Liver (tissue), 9 donors: Measurements from ENCODE around the gene NOS1AP. TPM values are rescaled to one million over a fixed set of nuclear protein-coding genes. Genes with fewer than 3 reads are reported as not detected.

ENCODE experiments used
- DNase-seq: peaks from one replicate; pipeline ENCODE4 v3.0.0-alpha.2; 2017; ENCODE audit warnings: low spot score
- H3K27ac ChIP-seq, 2 donors: one replicate each; pipeline ENCODE4 v1.7.0; 2013; ENCODE audit warnings: inconsistent platforms in 2 of 2, low read length in 2 of 2, control low read depth in 1 of 2, low read depth in 1 of 2, mild to moderate bottlenecking in 1 of 2
- H3K27me3 ChIP-seq, 4 donors: one replicate each; pipeline versions ENCODE4 v1.6.1 to v1.7.0; 2013; ENCODE audit warnings: low read length in 3 of 4, inconsistent platforms in 1 of 4, mild to moderate bottlenecking in 1 of 4, moderate library complexity in 1 of 4; ENCODE audit not compliant: control insufficient read depth in 4 of 4, insufficient read depth in 4 of 4
- H3K36me3 ChIP-seq, 4 donors: one replicate each; pipeline versions ENCODE4 v1.6.1 to v1.7.0; 2013; ENCODE audit warnings: low read length in 3 of 4, mild to moderate bottlenecking in 3 of 4, low read depth in 1 of 4, moderate library complexity in 1 of 4; ENCODE audit not compliant: control insufficient read depth in 4 of 4, insufficient read depth in 3 of 4
- H3K4me1 ChIP-seq, 4 donors: one replicate each; pipeline versions ENCODE4 v1.6.1 to v1.7.0; 2013; ENCODE audit warnings: low read length in 3 of 4, mild to moderate bottlenecking in 3 of 4, moderate library complexity in 1 of 4; ENCODE audit not compliant: control insufficient read depth in 4 of 4, insufficient read depth in 4 of 4
- H3K4me3 ChIP-seq, 3 donors: one replicate each; pipeline versions ENCODE4 v1.6.1 to v1.7.0; 2013; ENCODE audit warnings: low read length in 3 of 3, control low read depth in 1 of 3, low read depth in 1 of 3, mild to moderate bottlenecking in 1 of 3
- H3K9ac ChIP-seq, 2 donors: one replicate each; pipeline ENCODE4 v1.7.0; 2013; ENCODE audit warnings: low read length in 2 of 2, mild to moderate bottlenecking in 2 of 2, moderate library complexity in 2 of 2, control low read depth in 1 of 2, low read depth in 1 of 2
- H3K9me3 ChIP-seq, 4 donors: one replicate each; pipeline versions ENCODE4 v1.6.1 to v1.7.0; 2013; ENCODE audit warnings: low read length in 3 of 4; ENCODE audit not compliant: control insufficient read depth in 4 of 4
- EGR1 ChIP-seq, 2 donors: IDR thresholded peaks; 2 replicates each; pipeline ENCODE4 v1.6.1; 2016 to 2018; ENCODE audit warnings: antibody characterized with exemption in 2 of 2, low read depth in 2 of 2
- FOXA2 ChIP-seq: IDR thresholded peaks from 2 replicates; pipeline ENCODE4 v1.6.1; 2016; ENCODE audit warnings: antibody characterized with exemption
- HNF4A ChIP-seq, 2 donors: conservative IDR thresholded peaks; 2 replicates each; pipeline ENCODE4 v1.6.1; 2016; ENCODE audit warnings: antibody characterized with exemption in 2 of 2, mild to moderate bottlenecking in 2 of 2
- HNF4G ChIP-seq: IDR thresholded peaks from 2 replicates; pipeline ENCODE4 v1.6.1; 2016; ENCODE audit warnings: antibody characterized with exemption
- JUND ChIP-seq, 2 donors: IDR thresholded peaks; 2 replicates each; pipeline ENCODE4 v1.6.1; 2016; ENCODE audit warnings: antibody characterized with exemption in 2 of 2
- RAD21 ChIP-seq, 2 donors: IDR thresholded peaks; 2 replicates each; pipeline ENCODE4 v1.6.1; 2016; ENCODE audit warnings: antibody characterized with exemption in 2 of 2, mild to moderate bottlenecking in 2 of 2
- SP1 ChIP-seq: IDR thresholded peaks from 2 replicates; pipeline ENCODE4 v1.6.1; 2018; ENCODE audit warnings: antibody characterized with exemption, mild to moderate bottlenecking
- YY1 ChIP-seq: IDR thresholded peaks from 2 replicates; pipeline ENCODE4 v1.6.1; 2016; ENCODE audit warnings: antibody characterized with exemption, mild to moderate bottlenecking
- ZBTB33 ChIP-seq: IDR thresholded peaks from 2 replicates; pipeline ENCODE4 v1.6.1; 2016; ENCODE audit warnings: antibody characterized with exemption
- WGBS: extraction: QIAGEN DNeasy Blood & Tissue Kit; methylation state at CpG from one replicate; pipeline ENCODE4 v1.1.7; 2013; 5-methylcytosine and 5-hydroxymethylcytosine counted together
- polyA plus RNA-seq, 2 donors: library from polyadenylated mRNA; stranded (reverse) in 1 of 2; unstranded in 1 of 2; fragments of 200-250 nt in 1 of 2; fragments of >200 nt in 1 of 2; fragmentation: Nextera tagmentation in 1 of 2; extraction: Ambion mirVana in 1 of 2; gene quantifications; one replicate each; pipeline versions ENCODE4 v1.2.1 to v1.2.3, GENCODE V29; 2013 to 2015
- total RNA-seq, 2 donors: library from RNA; depleted of rRNA; stranded (reverse); fragments of >200 nt; gene quantifications; one replicate each; pipeline ENCODE4 v1.2.3, GENCODE V29; 2014
- TF ChIP-seq, protein P1 (sequence below): IDR thresholded peaks from 2 replicates; pipeline ENCODE4 v1.6.1; 2016; ENCODE audit warnings: antibody characterized with exemption, mild to moderate bottlenecking
- donor health status: healthy.
- donor health status: healthy.
- donor health status: healthy.
- donor health status: healthy.
- donor health status: healthy.

The NOS1AP gene
- total and polyA plus RNA-seq, 4 donors, result 1.4 to 13.0 (median 4.5) TPM

DNA sequence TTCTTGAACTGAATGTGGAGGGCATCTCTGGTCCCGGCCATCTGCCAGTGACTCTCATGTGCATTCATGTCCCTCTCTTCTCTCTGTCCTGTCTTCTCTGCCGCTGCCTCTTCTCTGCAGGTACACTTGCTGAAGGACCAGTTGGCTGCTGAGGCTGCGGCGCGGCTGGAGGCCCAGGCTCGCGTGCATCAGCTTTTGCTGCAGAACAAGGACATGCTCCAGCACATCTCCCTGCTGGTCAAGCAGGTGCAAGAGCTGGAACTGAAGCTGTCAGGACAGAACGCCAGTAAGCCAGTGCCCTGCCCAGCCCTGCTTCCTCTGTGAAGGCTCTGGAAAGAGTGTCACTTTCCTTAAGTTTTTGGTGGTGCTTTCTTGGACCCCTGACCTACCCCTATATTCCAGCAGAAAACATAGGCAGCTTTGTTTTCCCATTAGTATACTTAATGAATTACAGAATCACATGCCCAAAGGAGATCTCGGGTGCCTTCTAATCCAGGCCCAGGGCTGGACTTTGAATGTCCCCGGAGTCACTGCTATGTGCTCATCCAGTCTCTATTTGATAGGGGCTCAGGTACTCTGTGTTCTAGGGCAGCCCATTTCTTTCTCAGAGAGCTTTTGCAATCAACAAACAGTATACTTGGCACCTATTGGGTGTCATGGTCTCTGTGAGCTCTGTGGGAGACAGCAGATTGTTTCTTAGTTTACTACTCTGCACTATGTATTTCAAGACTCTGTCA, 296.0 kb downstream of the NOS1AP start (continued):
- TF ChIP-seq, protein P1, sequence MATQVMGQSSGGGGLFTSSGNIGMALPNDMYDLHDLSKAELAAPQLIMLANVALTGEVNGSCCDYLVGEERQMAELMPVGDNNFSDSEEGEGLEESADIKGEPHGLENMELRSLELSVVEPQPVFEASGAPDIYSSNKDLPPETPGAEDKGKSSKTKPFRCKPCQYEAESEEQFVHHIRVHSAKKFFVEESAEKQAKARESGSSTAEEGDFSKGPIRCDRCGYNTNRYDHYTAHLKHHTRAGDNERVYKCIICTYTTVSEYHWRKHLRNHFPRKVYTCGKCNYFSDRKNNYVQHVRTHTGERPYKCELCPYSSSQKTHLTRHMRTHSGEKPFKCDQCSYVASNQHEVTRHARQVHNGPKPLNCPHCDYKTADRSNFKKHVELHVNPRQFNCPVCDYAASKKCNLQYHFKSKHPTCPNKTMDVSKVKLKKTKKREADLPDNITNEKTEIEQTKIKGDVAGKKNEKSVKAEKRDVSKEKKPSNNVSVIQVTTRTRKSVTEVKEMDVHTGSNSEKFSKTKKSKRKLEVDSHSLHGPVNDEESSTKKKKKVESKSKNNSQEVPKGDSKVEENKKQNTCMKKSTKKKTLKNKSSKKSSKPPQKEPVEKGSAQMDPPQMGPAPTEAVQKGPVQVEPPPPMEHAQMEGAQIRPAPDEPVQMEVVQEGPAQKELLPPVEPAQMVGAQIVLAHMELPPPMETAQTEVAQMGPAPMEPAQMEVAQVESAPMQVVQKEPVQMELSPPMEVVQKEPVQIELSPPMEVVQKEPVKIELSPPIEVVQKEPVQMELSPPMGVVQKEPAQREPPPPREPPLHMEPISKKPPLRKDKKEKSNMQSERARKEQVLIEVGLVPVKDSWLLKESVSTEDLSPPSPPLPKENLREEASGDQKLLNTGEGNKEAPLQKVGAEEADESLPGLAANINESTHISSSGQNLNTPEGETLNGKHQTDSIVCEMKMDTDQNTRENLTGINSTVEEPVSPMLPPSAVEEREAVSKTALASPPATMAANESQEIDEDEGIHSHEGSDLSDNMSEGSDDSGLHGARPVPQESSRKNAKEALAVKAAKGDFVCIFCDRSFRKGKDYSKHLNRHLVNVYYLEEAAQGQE, result peak; percentile 82
- no peak for TF ChIP-seq YY1

GRCh38 chr1:162366149-162366548, 296.7 kb downstream of the NOS1AP start:
- peaks cover 14 to 49% (median 26%) of the 10 kb centered on the region in 4 donors for H3K4me1 ChIP-seq
- H3K27me3 ChIP-seq, result no peaks in the 10 kb centered on the region
- peak overlapping the region; percentile 32 to 73 for H3K27ac ChIP-seq
- no peaks in the 10 kb centered on the region for H3K9me3 ChIP-seq
- no peak overlapping the region for H3K9ac ChIP-seq
- DNase-seq, result no peak
- no peak overlapping the region for H3K4me3 ChIP-seq
- peak in 1 of 2 donors; percentile 46 for TF ChIP-seq HNF4A (conservative IDR thresholded peaks at IDR 0.05)
- TF ChIP-seq SP1, result no peak
- TF ChIP-seq ZBTB33, result no peak
- TF ChIP-seq RAD21 (IDR thresholded peaks at IDR 0.05), result peak in 1 of 2 donors; percentile 8
- TF ChIP-seq YY1, result peak; percentile 80
- WGBS, result 42% methylated on average over 4 of the region's 4 CpGs
- H3K36me3 ChIP-seq, result no peaks in the 10 kb centered on the region

GRCh38 chr1:162366671-162367070, 297.2 kb downstream of the NOS1AP start:
- Histone ChIP-seq H3K4me3 (no peak overlapping the region), H3K27me3 (no peaks in the 10 kb centered on the region), H3K27ac (no peak overlapping the region), H3K9me3 (no peaks in the 10 kb centered on the region), H3K9ac (no peak overlapping the region), H3K36me3 (no peaks in the 10 kb centered on the region), H3K4me1 (peaks cover 17 to 49% (median 28%) of the 10 kb centered on the region in 4 donors)
- TF ChIP-seq ZBTB33, result no peak
- no peak for TF ChIP-seq HNF4G
- no peak for TF ChIP-seq RAD21 (IDR thresholded peaks at IDR 0.05)
- no peak for TF ChIP-seq EGR1 (IDR thresholded peaks at IDR 0.05; ENCODE audit: low read depth in 2 of 2)
- no peak for TF ChIP-seq YY1
- TF ChIP-seq, protein P1, result no peak
- TF ChIP-seq FOXA2, result no peak
- no peak for TF ChIP-seq JUND (IDR thresholded peaks at IDR 0.05)
- 93% methylated on average over 9 of the region's 9 CpGs for WGBS
- no peak for DNase-seq
